Measurements from ENCODE around the gene UBR3. TPM values are rescaled to one million over a fixed set of nuclear protein-coding genes. Genes with fewer than 3 reads are reported as not detected.

Gene UBR3
- total RNA-seq, 2 experiments from 2014 or later, result 11.6 to 21.0 TPM

- Histone ChIP-seq H3K4me2 (ENCODE audit: low read length) (no peak overlapping the region), H3K79me2 (ENCODE audit: insufficient read depth, low read depth, low read length) (no peaks in the 10 kb centered on the region), H3K9me2 (ENCODE audit: insufficient read depth, low read length) (no peaks in the 10 kb centered on the region), H3K36me3 (ENCODE audit: insufficient read depth, low read length) (no peaks in the 10 kb centered on the region), H4K20me1 (ENCODE audit: insufficient read depth, low read length) (no peaks in the 10 kb centered on the region), H3K4me3 (ENCODE audit: low read depth, low read length, poor library complexity, severe bottlenecking) (no peak overlapping the region), H3K9me3 (ENCODE audit: low read length) (no peaks in the 10 kb centered on the region), H3K27ac (ENCODE audit: low read depth, low read length, poor library complexity, severe bottlenecking) (no peak overlapping the region), H2AFZ (ENCODE audit: low read length) (no peak overlapping the region), H3K4me1 (ENCODE audit: insufficient read depth, low read length, poor library complexity, severe bottlenecking) (no peaks in the 10 kb centered on the region)
- no peak for DNase-seq (ENCODE audit: low spot score)
- CTCF ChIA-PET (ENCODE audit: unreplicated experiment), result no interaction called here
- intact Hi-C loops (cut with micrococcal nuclease; ENCODE audit: unreplicated experiment), result no loop called here
- POLR2A ChIA-PET, result interaction anchor here (1.1 kb wide), 1 partner anchor 10 kb away, joined by 4 read pairs; no protein-coding TSS in a partner anchor
- no TSS peak for BruUV-seq (replicated peaks)
- TF ChIP-seq EZH2phosphoT487 (IDR thresholded peaks at IDR 0.05; ENCODE audit: borderline replicate concordance, low read depth, low read length) (no peak), CTCF (conservative IDR thresholded peaks at IDR 0.05; ENCODE audit: low read length) (no peak)
Measured at GRCh38 chr2:169900686-169901085, 73.4 kb downstream of the UBR3 start.

GRCh38 chr2:169906731-169907130 is 79.5 kb downstream of the UBR3 start:
- no peaks in the 10 kb centered on the region for H3K9me3 ChIP-seq (ENCODE audit: low read length)
- H3K36me3 ChIP-seq (ENCODE audit: insufficient read depth, low read length), result no peaks in the 10 kb centered on the region
- H3K4me2 ChIP-seq (ENCODE audit: low read length), result no peak overlapping the region
- no peaks in the 10 kb centered on the region for H4K20me1 ChIP-seq (ENCODE audit: insufficient read depth, low read length)
- no peak for DNase-seq (ENCODE audit: low spot score)
- TF ChIP-seq EZH2phosphoT487 (IDR thresholded peaks at IDR 0.05; ENCODE audit: borderline replicate concordance, low read depth, low read length) (no peak), CTCF (conservative IDR thresholded peaks at IDR 0.05; ENCODE audit: low read length) (no peak)
- intact Hi-C loops (cut with micrococcal nuclease; ENCODE audit: unreplicated experiment), result no loop called here
- BruUV-seq (replicated peaks), result no TSS peak
- no peaks in the 10 kb centered on the region for H3K4me1 ChIP-seq (ENCODE audit: insufficient read depth, low read length, poor library complexity, severe bottlenecking)
- CTCF ChIA-PET (ENCODE audit: unreplicated experiment), result no interaction called here
- POLR2A ChIA-PET, result interaction anchor here (1.2 kb wide), 1 partner anchor 10 kb away, joined by 4 read pairs; no protein-coding TSS in a partner anchor
- H3K79me2 ChIP-seq (ENCODE audit: insufficient read depth, low read depth, low read length), result no peaks in the 10 kb centered on the region
- no peaks in the 10 kb centered on the region for H3K9me2 ChIP-seq (ENCODE audit: insufficient read depth, low read length)
- H3K27ac ChIP-seq (ENCODE audit: low read depth, low read length, poor library complexity, severe bottlenecking), result no peak overlapping the region
- H3K4me3 ChIP-seq (ENCODE audit: low read depth, low read length, poor library complexity, severe bottlenecking), result no peak overlapping the region
- no peak overlapping the region for H2AFZ ChIP-seq (ENCODE audit: low read length)

GRCh38 chr2:169909376-169909775 is 82.1 kb downstream of the UBR3 start:
- Histone ChIP-seq H3K36me3 (ENCODE audit: insufficient read depth, low read length) (no peaks in the 10 kb centered on the region), H4K20me1 (ENCODE audit: insufficient read depth, low read length) (no peaks in the 10 kb centered on the region), H3K9me2 (ENCODE audit: insufficient read depth, low read length) (no peaks in the 10 kb centered on the region), H3K4me1 (ENCODE audit: insufficient read depth, low read length, poor library complexity, severe bottlenecking) (no peaks in the 10 kb centered on the region), H2AFZ (ENCODE audit: low read length) (no peak overlapping the region), H3K27ac (ENCODE audit: low read depth, low read length, poor library complexity, severe bottlenecking) (no peak overlapping the region), H3K4me2 (ENCODE audit: low read length) (no peak overlapping the region), H3K4me3 (ENCODE audit: low read depth, low read length, poor library complexity, severe bottlenecking) (no peak overlapping the region), H3K9me3 (ENCODE audit: low read length) (no peaks in the 10 kb centered on the region), H3K79me2 (ENCODE audit: insufficient read depth, low read depth, low read length) (no peaks in the 10 kb centered on the region)
- ChIA-PET POLR2A (no interaction called here), CTCF (ENCODE audit: unreplicated experiment) (no interaction called here)
- DNase-seq (ENCODE audit: low spot score), result no peak
- BruUV-seq (replicated peaks), result no TSS peak
- intact Hi-C loops (cut with micrococcal nuclease; ENCODE audit: unreplicated experiment), result no loop called here
- no peak for TF ChIP-seq EZH2phosphoT487 (IDR thresholded peaks at IDR 0.05; ENCODE audit: borderline replicate concordance, low read depth, low read length)
- no peak for TF ChIP-seq CTCF (conservative IDR thresholded peaks at IDR 0.05; ENCODE audit: low read length)

Data from OCI-LY7 (cell line).